ENCODE results near the gene RFXANK. TPM values are rescaled to one million over a fixed set of nuclear protein-coding genes. Genes with fewer than 3 reads are reported as not detected.

RFXANK gene
- total and polyA plus RNA-seq, 2 donors (not counting 1 experiment from before 2014, with no cell fraction given) = 77.9 to 100 TPM

DNA sequence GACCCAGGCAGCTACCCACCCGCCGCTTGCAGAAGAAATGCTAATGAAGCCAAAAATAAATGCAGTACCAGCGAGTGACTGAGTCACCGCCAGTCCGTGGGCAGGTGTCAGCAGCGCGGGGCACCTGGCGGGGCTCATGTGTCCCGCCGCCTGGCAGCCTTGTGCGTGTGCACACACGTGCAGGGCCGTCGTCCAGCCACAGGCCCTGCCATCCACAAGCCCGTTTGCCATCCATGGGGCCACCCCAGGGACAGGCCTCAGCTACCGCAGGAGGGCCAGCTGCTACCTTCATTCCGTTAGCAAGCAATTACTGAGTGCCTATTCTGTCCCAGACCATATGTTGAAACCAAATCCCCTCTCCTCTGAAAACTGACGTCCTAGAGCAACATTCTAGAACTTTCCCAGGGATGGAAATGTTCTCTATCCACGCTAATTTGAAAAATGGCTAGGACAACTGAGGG lies 40.2 kb downstream of the RFXANK start:
- Mint-ChIP-seq H3K4me1 (no peaks in the 10 kb centered on the region), H3K4me3 (no peak overlapping the region), H3K27ac (no peak overlapping the region), H3K9me3 (ENCODE audit: insufficient read depth) (peaks cover 8% of the 10 kb centered on the region), H3K27me3 (peaks cover 18% of the 10 kb centered on the region)
- 72% methylated on average over 19 of the region's 19 CpGs for WGBS (ENCODE audit: insufficient coverage)
- no peaks in the 10 kb centered on the region for H3K79me2 ChIP-seq (ENCODE audit: control insufficient read depth, insufficient read depth, low read length)
- no peak for TF ChIP-seq EZH2 (IDR thresholded peaks at IDR 0.05; ENCODE audit: borderline replicate concordance, insufficient read depth, low read depth, low read length, poor library complexity, severe bottlenecking)
- TF ChIP-seq, protein P1, sequence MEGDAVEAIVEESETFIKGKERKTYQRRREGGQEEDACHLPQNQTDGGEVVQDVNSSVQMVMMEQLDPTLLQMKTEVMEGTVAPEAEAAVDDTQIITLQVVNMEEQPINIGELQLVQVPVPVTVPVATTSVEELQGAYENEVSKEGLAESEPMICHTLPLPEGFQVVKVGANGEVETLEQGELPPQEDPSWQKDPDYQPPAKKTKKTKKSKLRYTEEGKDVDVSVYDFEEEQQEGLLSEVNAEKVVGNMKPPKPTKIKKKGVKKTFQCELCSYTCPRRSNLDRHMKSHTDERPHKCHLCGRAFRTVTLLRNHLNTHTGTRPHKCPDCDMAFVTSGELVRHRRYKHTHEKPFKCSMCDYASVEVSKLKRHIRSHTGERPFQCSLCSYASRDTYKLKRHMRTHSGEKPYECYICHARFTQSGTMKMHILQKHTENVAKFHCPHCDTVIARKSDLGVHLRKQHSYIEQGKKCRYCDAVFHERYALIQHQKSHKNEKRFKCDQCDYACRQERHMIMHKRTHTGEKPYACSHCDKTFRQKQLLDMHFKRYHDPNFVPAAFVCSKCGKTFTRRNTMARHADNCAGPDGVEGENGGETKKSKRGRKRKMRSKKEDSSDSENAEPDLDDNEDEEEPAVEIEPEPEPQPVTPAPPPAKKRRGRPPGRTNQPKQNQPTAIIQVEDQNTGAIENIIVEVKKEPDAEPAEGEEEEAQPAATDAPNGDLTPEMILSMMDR (IDR thresholded peaks at IDR 0.05) = no peak
- CTCF ChIA-PET = no interaction called here
- H3K4me3 ChIP-seq (ENCODE audit: control extremely low read depth in 1 of 5, extremely low read depth in 1 of 5, insufficient read depth in 1 of 5, low read depth in 2 of 5, low read length in 4 of 5) = no peak overlapping the region
- no peak overlapping the region for H3K4me2 ChIP-seq (replicated peaks; ENCODE audit: low read depth, low read length, poor library complexity, severe bottlenecking)
- POLR2A ChIA-PET = interaction anchor here (1.0 kb wide), 1 partner anchor 29 kb away, joined by 8 read pairs; the partner anchor contains the start of gene NR2C2AP
- no peaks in the 10 kb centered on the region for H3K4me1 ChIP-seq (ENCODE audit: control insufficient read depth in 2 of 2, insufficient read depth in 2 of 2, low read length in 2 of 2)
- ATAC-seq (ENCODE audit: low read depth) (no peak), DNase-seq (no peak)
- no peak overlapping the region for H2AFZ ChIP-seq (ENCODE audit: insufficient read depth, low read depth, low read length, poor library complexity, severe bottlenecking)
- no peak overlapping the region for H3K9ac ChIP-seq (ENCODE audit: low read length)
- H3K27me3 ChIP-seq (replicated peaks in 1 of 4; ENCODE audit: control extremely low read depth in 1 of 4, control insufficient read depth in 3 of 4, insufficient read depth in 4 of 4, low read length in 3 of 4) = peaks cover 0 to 5% (median 1%) of the 10 kb centered on the region in 4 experiments
- intact Hi-C loops (cut with micrococcal nuclease) = no loop called here
- H4K20me1 ChIP-seq (ENCODE audit: control insufficient read depth, insufficient read depth, low read length, poor library complexity, severe bottlenecking) = no peaks in the 10 kb centered on the region
- H3K9me3 ChIP-seq (ENCODE audit: control extremely low read depth in 1 of 3, control insufficient read depth in 2 of 3, insufficient read depth in 1 of 3, low read length in 2 of 3) = peaks cover 4 to 40% (median 25%) of the 10 kb centered on the region in 3 donors
- no peaks in the 10 kb centered on the region for H3K36me3 ChIP-seq (replicated peaks in 1 of 2; ENCODE audit: control extremely low read depth in 1 of 2, control insufficient read depth in 1 of 2, extremely low read depth in 1 of 2, insufficient read depth in 2 of 2, low read length in 1 of 2)
- H3K27ac ChIP-seq (ENCODE audit: low read length in 2 of 2) = no peak overlapping the region

DNA sequence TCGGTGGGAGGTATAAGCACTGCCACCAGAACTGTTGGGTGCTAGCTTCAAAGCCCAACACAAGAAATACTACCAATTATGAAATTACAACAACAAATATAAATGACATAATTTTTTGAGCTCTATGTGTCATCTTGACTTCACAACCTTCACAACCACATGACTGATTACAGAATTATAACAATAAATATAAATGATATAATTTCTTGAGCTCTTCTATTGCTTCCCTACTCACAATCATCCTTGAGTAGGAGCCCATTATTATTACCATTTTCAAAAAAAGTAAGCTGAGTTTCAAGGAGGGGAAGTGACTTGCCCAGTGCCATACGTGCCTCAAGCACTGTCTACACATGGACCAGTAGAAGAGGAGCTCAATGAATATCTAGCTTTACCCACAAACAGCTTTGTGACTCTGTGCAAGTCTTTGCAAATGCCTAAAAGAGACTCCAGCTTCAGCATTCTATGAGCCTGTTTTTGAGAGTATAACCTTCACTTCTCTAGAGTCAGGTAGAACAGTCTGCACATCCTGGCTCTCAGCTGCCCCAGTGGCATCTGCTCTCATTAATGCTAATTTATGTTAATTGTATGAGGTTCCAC lies 42.3 kb downstream of the RFXANK start:
- H3K27ac ChIP-seq (ENCODE audit: low read length in 2 of 2) = no peak overlapping the region
- no peaks in the 10 kb centered on the region for H3K4me1 ChIP-seq (ENCODE audit: control insufficient read depth in 2 of 2, insufficient read depth in 2 of 2, low read length in 2 of 2)
- ChIA-PET POLR2A (no interaction called here), CTCF (interaction anchor here (1.2 kb wide), 1 partner anchor 60 kb away, joined by 3 read pairs; no protein-coding TSS in a partner anchor)
- no peaks in the 10 kb centered on the region for H4K20me1 ChIP-seq (ENCODE audit: control insufficient read depth, insufficient read depth, low read length, poor library complexity, severe bottlenecking)
- no peak overlapping the region for H2AFZ ChIP-seq (ENCODE audit: insufficient read depth, low read depth, low read length, poor library complexity, severe bottlenecking)
- Mint-ChIP-seq H3K27ac (no peak overlapping the region), H3K4me1 (no peaks in the 10 kb centered on the region), H3K9me3 (ENCODE audit: insufficient read depth) (peaks cover 8% of the 10 kb centered on the region), H3K4me3 (no peak overlapping the region), H3K27me3 (peaks cover 17% of the 10 kb centered on the region)
- H3K4me3 ChIP-seq (ENCODE audit: control extremely low read depth in 1 of 5, extremely low read depth in 1 of 5, insufficient read depth in 1 of 5, low read depth in 2 of 5, low read length in 4 of 5) = no peak overlapping the region
- no peak overlapping the region for H3K9ac ChIP-seq (ENCODE audit: low read length)
- ATAC-seq (ENCODE audit: low read depth) = no peak
- H3K4me2 ChIP-seq (replicated peaks; ENCODE audit: low read depth, low read length, poor library complexity, severe bottlenecking) = no peak overlapping the region
- peaks cover 4 to 46% (median 25%) of the 10 kb centered on the region in 3 donors for H3K9me3 ChIP-seq (ENCODE audit: control extremely low read depth in 1 of 3, control insufficient read depth in 2 of 3, insufficient read depth in 1 of 3, low read length in 2 of 3)
- DNase-seq = no peak
- no CpG with 5 or more reads among the region's 2 CpGs for WGBS (ENCODE audit: insufficient coverage)
- H3K36me3 ChIP-seq (replicated peaks in 1 of 2; ENCODE audit: control extremely low read depth in 1 of 2, control insufficient read depth in 1 of 2, extremely low read depth in 1 of 2, insufficient read depth in 2 of 2, low read length in 1 of 2) = no peaks in the 10 kb centered on the region
- intact Hi-C loops (cut with micrococcal nuclease) = no loop called here
- no peak for TF ChIP-seq EZH2 (IDR thresholded peaks at IDR 0.05; ENCODE audit: borderline replicate concordance, insufficient read depth, low read depth, low read length, poor library complexity, severe bottlenecking)
- TF ChIP-seq, protein P1 (IDR thresholded peaks at IDR 0.05) = no peak
- peaks cover 0 to 3% (median under 1%) of the 10 kb centered on the region in 4 experiments for H3K27me3 ChIP-seq (replicated peaks in 1 of 4; ENCODE audit: control extremely low read depth in 1 of 4, control insufficient read depth in 3 of 4, insufficient read depth in 4 of 4, low read length in 3 of 4)
- H3K79me2 ChIP-seq (ENCODE audit: control insufficient read depth, insufficient read depth, low read length) = no peaks in the 10 kb centered on the region

All from B cell (primary cell).